HG03039 (cell line): ENCODE measurements around the gene SAE1.
"Not testable (repeated sequence)": the region's sequence is repeated elsewhere in the genome, so short reads cannot be mapped to it uniquely, and the experiment has no call there.

Experiments used
- ATAC-seq: cut with Tn5 transposase; IDR thresholded peaks from one replicate; pipeline ENCODE4 v1.9.1; 2021; ENCODE audit warnings: mild to moderate bottlenecking, moderate library complexity; ENCODE audit not compliant: unreplicated experiment

SAE1 gene

GRCh38 chr19:47130589-47131227 is at the start of gene SAE1:
TSS of gene SAE1 (plus strand) at chr19:47130835. CDS start at chr19:47130931, 96 bp downstream.
- ATAC-seq: peak; percentile 72

- no peak for ATAC-seq
Measured at GRCh38 chr19:47081095-47081494, 49.5 kb upstream of the SAE1 start.

GRCh38 chr19:47082493-47082892 is 48.1 kb upstream of the SAE1 start:
- ATAC-seq: no peak

- no peak for ATAC-seq
Measured at GRCh38 chr19:47084879-47085439, 45.7 kb upstream of the SAE1 start.

GRCh38 chr19:47086280-47086679 is 44.4 kb upstream of the SAE1 start:
- no peak for ATAC-seq

- no peak for ATAC-seq
Measured at GRCh38 chr19:47089767-47090350, 40.8 kb upstream of the SAE1 start.

GRCh38 chr19:47093254-47093653 is 37.4 kb upstream of the SAE1 start:
- no peak for ATAC-seq

GRCh38 chr19:47093841-47094240 is 36.8 kb upstream of the SAE1 start:
- no peak for ATAC-seq

GRCh38 chr19:47094557-47095475 is 35.8 kb upstream of the SAE1 start:
- ATAC-seq: no peak

- no peak for ATAC-seq
Measured at GRCh38 chr19:47095476-47096099, 35.0 kb upstream of the SAE1 start.

- ATAC-seq: no peak
Measured at GRCh38 chr19:47096100-47096704, 34.4 kb upstream of the SAE1 start.

- no peak for ATAC-seq
Measured at GRCh38 chr19:47096721-47097120, 33.9 kb upstream of the SAE1 start.

GRCh38 chr19:47097396-47098201 is 33.0 kb upstream of the SAE1 start:
- no peak for ATAC-seq

GRCh38 chr19:47098608-47099007 is 32.0 kb upstream of the SAE1 start:
- ATAC-seq: no peak

- no peak for ATAC-seq
Measured at GRCh38 chr19:47099576-47100050, 31.0 kb upstream of the SAE1 start.

- ATAC-seq: no peak
Measured at GRCh38 chr19:47100290-47100689, 30.3 kb upstream of the SAE1 start.

- not testable (repeated sequence) for ATAC-seq
Measured at GRCh38 chr19:47101116-47101515, 29.5 kb upstream of the SAE1 start.

- no peak for ATAC-seq
Measured at GRCh38 chr19:47102346-47103060, 28.1 kb upstream of the SAE1 start.

- ATAC-seq: no peak
Measured at GRCh38 chr19:47104680-47105079, 26.0 kb upstream of the SAE1 start.
